Left ventricle myocardium inferior (tissue), 1 donor: ENCODE results near the gene C14orf132. TPM values are rescaled to one million over a fixed set of nuclear protein-coding genes. Genes with fewer than 3 reads are reported as not detected.

Experiments used
- DNase-seq: peaks from one replicate; pipeline ENCODE4 v3.0.0-alpha.2; 2020
- H3K27ac ChIP-seq: fragments of 200-600 bp; replicated peaks from 2 replicates; pipeline ENCODE4 v1.8.0; 2021
- H3K27me3 ChIP-seq: fragments of 200-600 bp; 2 replicates; pipeline ENCODE4 v1.8.0; 2021; ENCODE audit warnings: low read depth
- H3K36me3 ChIP-seq: fragments of 200-600 bp; 2 replicates; pipeline ENCODE4 v1.8.0; 2021
- H3K4me1 ChIP-seq: fragments of 200-600 bp; 2 replicates; pipeline ENCODE4 v1.8.0; 2021
- H3K4me3 ChIP-seq: fragments of 200-600 bp; 2 replicates; pipeline ENCODE4 v1.8.0; 2021; ENCODE audit warnings: mild to moderate bottlenecking, moderate library complexity
- H3K9me3 ChIP-seq: fragments of 200-600 bp; replicated peaks from 2 replicates; pipeline ENCODE4 v1.8.0; 2021
- CTCF ChIP-seq: fragments of 200-600 bp; IDR thresholded peaks from 2 replicates; pipeline ENCODE4 v1.8.0; 2021; ENCODE audit warnings: antibody characterized with exemption, mild to moderate bottlenecking, borderline replicate concordance
- intact Hi-C: fragments of 100-400 bp; cut with micrococcal nuclease; formaldehyde crosslinking; loops from one replicate; pipeline ENCODE4 v1.11.0; 2022
- total RNA-seq: library from RNA; stranded (reverse); fragmentation: NEBNext Ultra II Directional; extraction: Animal tissue kit (Norgen Biotek cat#: 25700); gene quantifications from one replicate; pipeline ENCODE4 v1.2.1, GENCODE V29; 2021
- donor health status: DM: no; HTN: yes; CAD: no; lungs with severe emphysema.

C14orf132 gene
- total RNA-seq, 1 donor from 2014 or later = 4.8 TPM

GRCh38 chr14:96126339-96126782, 87.2 kb downstream of the C14orf132 start:
- Histone ChIP-seq H3K27ac (no peak overlapping the region), H3K36me3 (no peaks in the 10 kb centered on the region), H3K4me1 (no peaks in the 10 kb centered on the region), H3K4me3 (no peak overlapping the region), H3K27me3 (peaks cover 16% of the 10 kb centered on the region), H3K9me3 (no peaks in the 10 kb centered on the region)
- TF ChIP-seq CTCF = no peak
- DNase-seq = no peak
- intact Hi-C loops = no loop called here

- H3K9me3 ChIP-seq = no peaks in the 10 kb centered on the region
- TF ChIP-seq CTCF = no peak
- H3K36me3 ChIP-seq = no peaks in the 10 kb centered on the region
- no peak overlapping the region for H3K27ac ChIP-seq
- no peak for DNase-seq
- H3K4me3 ChIP-seq = no peak overlapping the region
- intact Hi-C loops = no loop called here
- H3K4me1 ChIP-seq = no peaks in the 10 kb centered on the region
- H3K27me3 ChIP-seq = peaks cover 15% of the 10 kb centered on the region
Measured at GRCh38 chr14:96126783-96127271, 87.7 kb downstream of the C14orf132 start.

- Histone ChIP-seq H3K27me3 (peaks cover 23% of the 10 kb centered on the region), H3K9me3 (no peaks in the 10 kb centered on the region), H3K27ac (no peak overlapping the region), H3K36me3 (no peaks in the 10 kb centered on the region), H3K4me1 (no peaks in the 10 kb centered on the region), H3K4me3 (no peak overlapping the region)
- no peak for TF ChIP-seq CTCF
- intact Hi-C loops = no loop called here
- DNase-seq = no peak
Measured at GRCh38 chr14:96129128-96129736, 90.1 kb downstream of the C14orf132 start.

- DNase-seq = no peak
- no peak overlapping the region for H3K27ac ChIP-seq
- no peaks in the 10 kb centered on the region for H3K9me3 ChIP-seq
- peaks cover 23% of the 10 kb centered on the region for H3K27me3 ChIP-seq
- no peak for TF ChIP-seq CTCF
- H3K36me3 ChIP-seq = no peaks in the 10 kb centered on the region
- H3K4me1 ChIP-seq = no peaks in the 10 kb centered on the region
- H3K4me3 ChIP-seq = no peak overlapping the region
- intact Hi-C loops = no loop called here
Measured at GRCh38 chr14:96130391-96130790, 91.2 kb downstream of the C14orf132 start.

GRCh38 chr14:96130854-96131253, 91.7 kb downstream of the C14orf132 start:
- no peak for TF ChIP-seq CTCF
- Histone ChIP-seq H3K4me3 (no peak overlapping the region), H3K27me3 (peaks cover 23% of the 10 kb centered on the region), H3K27ac (no peak overlapping the region), H3K4me1 (no peaks in the 10 kb centered on the region), H3K36me3 (no peaks in the 10 kb centered on the region), H3K9me3 (no peaks in the 10 kb centered on the region)
- DNase-seq = no peak
- intact Hi-C loops = no loop called here
